HG02588 (cell line): ENCODE results near the gene TSHZ1.
"Not testable (repeated sequence)": the region's sequence is repeated elsewhere in the genome, so short reads cannot be mapped to it uniquely, and the experiment has no call there.

ENCODE experiments used
- ATAC-seq: cut with Tn5 transposase; IDR thresholded peaks from one replicate; pipeline ENCODE4 v1.9.1; 2021; ENCODE audit warnings: mild to moderate bottlenecking, moderate library complexity; ENCODE audit not compliant: unreplicated experiment

TSHZ1 gene

GRCh38 chr18:75183524-75183923 lies 27.1 kb upstream of the TSHZ1 start:
- no peak for ATAC-seq

GRCh38 chr18:75183973-75184493 lies 26.6 kb upstream of the TSHZ1 start:
- ATAC-seq, result no peak

GRCh38 chr18:75185460-75185859 lies 25.1 kb upstream of the TSHZ1 start:
- no peak for ATAC-seq

GRCh38 chr18:75187702-75188101 lies 22.9 kb upstream of the TSHZ1 start:
- not testable (repeated sequence) for ATAC-seq

GRCh38 chr18:75189696-75190095 lies 20.9 kb upstream of the TSHZ1 start:
- ATAC-seq, result no peak

- ATAC-seq, result no peak
Measured at GRCh38 chr18:75192899-75193298, 17.7 kb upstream of the TSHZ1 start.

GRCh38 chr18:75198036-75198435 lies 12.6 kb upstream of the TSHZ1 start:
- no peak for ATAC-seq

- ATAC-seq, result no peak
Measured at GRCh38 chr18:75199327-75199726, 11.3 kb upstream of the TSHZ1 start.

- no peak for ATAC-seq
Measured at GRCh38 chr18:75200071-75200470, 10.5 kb upstream of the TSHZ1 start.

- ATAC-seq, result no peak
Measured at GRCh38 chr18:75200605-75201280, 9.9 kb upstream of the TSHZ1 start.

GRCh38 chr18:75201282-75202270 lies 9.0 kb upstream of the TSHZ1 start:
- ATAC-seq, result no peak

- no peak for ATAC-seq
Measured at GRCh38 chr18:75202696-75203365, 7.8 kb upstream of the TSHZ1 start.

GRCh38 chr18:75203416-75204268 lies 7.0 kb upstream of the TSHZ1 start:
- ATAC-seq, result no peak

GRCh38 chr18:75204269-75204731 lies 6.3 kb upstream of the TSHZ1 start:
- no peak for ATAC-seq

- ATAC-seq, result no peak
Measured at GRCh38 chr18:75204732-75205513, 5.7 kb upstream of the TSHZ1 start.

GRCh38 chr18:75205514-75206132 lies 5.0 kb upstream of the TSHZ1 start:
- ATAC-seq, result no peak

GRCh38 chr18:75206452-75207309 lies 3.9 kb upstream of the TSHZ1 start:
- ATAC-seq, result no peak
